ENCODE measurements around the gene MVB12B.
A peak's percentile ranks its signal among the peaks of the same experiment; 100 is the strongest.

Gene MVB12B

DNA sequence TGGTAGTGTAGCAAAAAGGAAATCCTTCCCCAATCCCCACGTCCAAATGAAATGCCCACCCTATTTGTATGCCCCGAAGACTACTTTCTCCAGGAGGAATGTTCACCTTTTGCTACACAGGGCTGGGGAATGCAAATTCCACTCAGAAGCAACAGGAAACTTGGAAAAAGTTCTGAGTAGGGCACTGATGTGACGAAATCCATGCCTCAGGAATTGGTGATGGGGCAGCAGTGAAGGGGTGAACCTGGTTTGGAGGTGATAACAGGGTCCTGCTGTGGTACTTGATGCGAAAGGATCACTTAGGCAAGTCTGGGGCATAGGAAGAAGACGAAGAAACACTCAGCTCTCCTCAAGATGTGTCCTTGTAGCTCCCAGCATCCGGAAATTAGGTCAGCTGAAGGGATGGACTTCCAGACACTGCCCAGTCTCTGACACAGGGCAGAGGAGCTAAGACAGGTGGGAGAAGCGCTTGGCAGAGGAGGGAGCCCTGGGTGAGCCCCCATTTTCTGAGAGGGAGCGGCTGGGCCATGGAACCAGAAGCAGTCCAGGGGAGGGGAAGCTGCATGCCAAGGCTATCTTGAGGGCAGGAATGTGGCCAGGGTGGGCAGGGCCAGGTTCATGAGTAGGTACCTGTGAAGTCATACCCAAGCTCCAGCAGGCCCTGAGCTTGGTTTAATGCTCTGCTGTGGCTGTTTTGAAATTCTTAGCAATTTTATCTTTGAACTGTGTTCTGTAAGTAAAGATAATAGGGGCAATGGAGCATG is 22.2 kb upstream of the MVB12B start:
- DNase-seq, result no peak

- DNase-seq, result no peak
Observed at GRCh38 chr9:126304971-126305320, 21.7 kb upstream of the MVB12B start.

DNA sequence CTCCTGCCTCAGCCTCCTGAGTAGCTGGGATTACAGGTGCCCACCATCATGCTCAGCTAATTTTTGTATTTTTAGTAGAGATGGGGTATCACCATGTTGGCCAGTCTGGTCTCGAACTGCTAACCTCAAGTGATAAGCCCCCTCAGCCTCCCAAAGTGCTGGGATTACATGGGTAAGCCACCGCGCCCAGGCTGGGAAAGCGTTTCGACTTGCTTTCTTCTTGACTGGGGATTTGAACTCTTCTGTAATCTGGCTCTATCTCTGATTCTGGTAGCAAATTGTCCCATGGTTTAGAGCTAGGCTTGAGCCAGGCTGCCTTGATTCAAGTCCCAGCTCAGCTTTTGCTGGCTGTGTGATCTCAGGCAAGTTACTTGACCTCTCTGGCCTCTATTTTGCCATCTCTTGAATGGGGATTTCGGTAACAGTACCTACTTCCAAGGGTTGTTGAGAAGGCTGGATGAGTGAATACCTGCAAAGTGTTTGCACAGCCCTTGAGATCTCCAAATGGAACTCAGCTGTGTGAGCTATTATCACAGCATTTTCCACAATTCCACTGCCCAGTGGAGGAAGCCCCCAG is 20.5 kb upstream of the MVB12B start:
- DNase-seq, result no peak

DNA sequence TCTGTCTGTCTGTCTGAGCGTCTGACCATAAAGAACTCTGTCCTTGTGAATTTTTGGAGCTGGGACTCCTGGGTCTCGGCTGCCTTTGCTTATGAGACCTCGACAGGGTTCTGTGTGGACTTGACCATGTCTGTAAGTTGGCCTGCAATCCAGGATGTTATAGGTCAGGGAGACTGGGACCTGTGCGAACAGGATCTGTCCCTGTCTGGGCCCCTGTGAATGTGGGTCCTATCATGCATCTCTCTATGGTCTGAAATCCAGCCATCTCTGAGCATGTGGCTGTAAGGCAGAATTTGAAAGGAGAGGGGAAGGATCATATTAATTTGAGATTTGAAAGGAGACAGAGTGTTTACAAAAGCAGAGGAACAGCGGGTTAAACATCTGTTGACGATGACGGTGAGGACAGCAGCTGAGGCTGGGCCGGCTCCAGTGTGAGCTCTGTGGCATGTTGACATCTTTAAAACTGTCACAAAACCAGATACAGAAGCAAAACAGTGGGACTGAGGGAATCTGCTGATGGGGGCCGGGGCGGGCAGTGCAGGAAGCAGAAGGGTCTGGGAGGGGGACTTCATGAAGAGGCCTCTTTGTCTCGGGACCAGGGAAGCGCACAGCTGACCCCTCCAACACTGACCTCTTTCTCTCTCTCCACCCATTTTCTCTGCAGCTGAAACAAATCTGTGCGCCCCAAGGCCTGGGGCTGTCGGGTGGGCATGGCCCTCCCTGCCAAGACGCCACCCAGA is 19.1 kb upstream of the MVB12B start:
- no peak for DNase-seq

- DNase-seq, result no peak
Observed at GRCh38 chr9:126309427-126310189, 17.0 kb upstream of the MVB12B start.

- no peak for DNase-seq
Observed at GRCh38 chr9:126312584-126313551, 13.8 kb upstream of the MVB12B start.

DNA sequence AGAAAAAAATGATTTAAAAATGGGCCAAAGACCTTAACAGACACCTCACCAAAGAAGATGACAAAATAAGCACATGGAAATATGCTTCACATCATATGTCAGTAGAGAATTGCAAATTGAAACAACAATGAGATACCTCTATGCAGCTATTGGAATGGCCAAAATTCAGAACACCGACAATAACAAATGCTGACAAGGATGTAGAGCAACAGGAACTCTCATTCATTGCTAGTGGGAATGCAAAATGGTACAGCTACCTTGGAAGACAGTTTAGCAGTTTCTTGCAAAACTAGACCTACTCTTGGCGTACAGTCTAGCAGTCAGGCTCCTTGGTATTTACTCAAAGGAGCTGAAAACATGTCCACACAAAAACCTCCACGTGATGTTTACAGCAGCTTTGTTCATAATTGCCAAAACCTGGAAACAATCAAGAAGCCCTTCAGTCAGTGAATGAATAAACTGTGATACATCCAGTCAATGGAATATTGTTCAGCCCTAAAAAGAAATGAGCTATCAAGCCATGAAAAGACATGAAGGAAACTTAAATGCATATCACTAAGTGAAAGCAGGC is 10.5 kb upstream of the MVB12B start:
- no peak for DNase-seq

DNA sequence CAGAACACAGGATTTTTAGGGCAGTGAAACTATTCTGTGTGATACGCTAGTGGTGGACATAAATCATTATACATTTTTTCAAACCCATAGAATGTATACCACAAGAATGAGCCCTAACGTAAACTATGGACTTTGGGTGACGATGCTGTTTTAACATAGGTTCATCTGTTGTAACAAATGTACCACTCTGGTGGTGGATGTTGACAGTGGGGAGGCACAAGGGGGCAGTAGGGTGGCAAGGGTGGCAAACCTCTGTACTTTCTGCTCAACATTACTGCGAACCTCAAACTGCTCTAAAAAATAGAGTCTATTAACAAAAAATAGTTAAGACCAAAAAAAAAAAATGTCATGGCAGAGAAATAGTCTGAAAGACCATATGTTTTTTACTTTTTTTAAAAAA is 9.1 kb upstream of the MVB12B start:
- DNase-seq, result no peak

DNA sequence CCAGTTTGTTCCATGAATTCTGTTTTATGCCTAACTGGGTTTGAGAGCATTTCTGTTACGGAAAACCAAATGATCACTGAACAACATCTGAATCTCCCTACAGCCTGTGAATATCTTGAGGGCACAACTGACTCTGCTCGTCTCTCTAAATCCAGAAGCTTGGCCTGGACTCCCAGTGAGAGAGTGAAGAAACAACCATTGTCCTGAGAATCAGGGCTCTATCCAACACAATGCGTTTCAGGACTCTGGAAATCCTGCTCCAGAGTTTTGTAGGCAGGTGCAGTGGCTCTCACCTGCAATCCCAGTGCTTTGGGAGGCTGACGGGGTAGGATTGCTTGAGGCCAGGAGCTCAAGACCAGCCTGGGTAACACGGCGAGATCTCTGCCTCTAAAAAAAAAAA is 7.8 kb upstream of the MVB12B start:
- no peak for DNase-seq

DNA sequence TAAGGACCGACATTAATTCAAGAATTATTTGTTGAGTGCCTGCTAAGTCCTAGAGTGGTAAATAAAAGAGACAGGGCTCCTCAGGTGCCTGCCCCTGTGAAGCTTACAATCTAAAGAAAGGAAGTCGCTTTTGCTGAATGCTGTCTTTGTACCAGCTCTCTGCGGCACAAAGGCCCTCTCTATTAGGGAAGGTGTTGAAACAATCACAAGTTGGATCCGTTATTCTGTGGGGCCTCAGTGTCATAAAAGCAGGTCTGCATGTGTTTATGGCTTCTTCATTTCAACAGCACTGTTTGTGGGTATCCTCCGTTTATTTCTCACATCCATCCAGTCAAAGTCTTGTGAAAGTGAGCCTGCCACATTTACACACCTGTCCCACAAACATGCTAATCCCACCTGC is 7.0 kb upstream of the MVB12B start:
- no peak for DNase-seq

DNA sequence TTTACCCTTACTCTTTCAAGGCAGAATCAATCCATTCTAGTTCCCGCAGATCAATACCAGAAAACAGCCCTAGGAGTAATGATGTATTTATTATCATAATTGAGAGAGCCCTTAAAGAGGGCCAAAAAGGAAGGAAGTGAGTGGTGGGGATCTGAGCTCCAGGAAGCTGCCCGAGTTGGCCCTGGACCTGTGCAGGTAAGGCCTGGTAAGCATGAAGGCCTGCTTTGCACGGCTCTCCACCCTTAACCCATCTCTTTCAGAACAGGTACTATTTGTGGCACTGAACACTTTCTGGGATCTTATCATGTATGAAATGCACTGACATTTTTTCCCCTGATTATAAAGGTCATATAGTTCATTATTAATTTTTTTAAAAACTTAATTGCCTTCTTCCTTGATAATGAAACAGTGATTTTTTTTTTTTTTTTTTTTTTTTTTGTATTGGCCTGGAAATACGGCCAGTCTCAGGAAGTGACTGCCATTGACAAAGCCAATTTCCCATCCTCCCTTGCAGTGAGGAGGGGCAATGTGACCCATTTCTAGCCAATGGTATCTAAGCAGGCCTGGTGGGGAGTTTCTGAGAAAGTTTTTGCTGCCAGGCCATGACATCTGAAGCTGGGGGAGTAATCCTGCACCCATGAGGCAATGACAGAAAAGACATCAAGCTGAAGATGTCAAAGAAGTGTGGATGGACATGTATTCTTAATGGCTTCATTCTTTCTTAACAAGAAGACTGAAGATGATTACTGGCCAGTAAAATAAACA is 6.3 kb upstream of the MVB12B start:
- DNase-seq, result no peak

GRCh38 chr9:126321742-126322141 is 4.9 kb upstream of the MVB12B start:
- no peak for DNase-seq

DNA sequence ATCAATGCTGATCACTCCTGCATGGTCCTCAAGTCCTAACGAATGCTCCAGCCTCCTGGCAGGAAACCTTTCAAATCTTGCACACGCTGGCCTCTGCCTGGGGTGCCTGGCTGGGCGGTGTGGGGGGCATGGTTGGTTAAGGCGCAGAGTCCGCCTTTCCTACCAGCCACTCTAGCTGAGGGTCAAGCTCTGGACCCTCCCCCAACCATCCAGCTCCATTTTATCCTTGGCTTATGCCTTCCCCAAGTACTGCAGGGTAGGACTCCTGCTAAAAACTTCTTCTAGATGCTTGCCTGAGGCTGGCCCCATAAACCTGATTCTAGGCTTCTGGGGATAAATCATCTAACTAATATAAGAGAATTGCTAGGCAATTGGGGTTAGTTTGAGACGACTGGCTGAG is 808 bp upstream of the MVB12B start:
- no peak for DNase-seq

GRCh38 chr9:126327006-126327713 is 531 bp downstream of the MVB12B start:
- peak; percentile 4 for DNase-seq

GRCh38 chr9:126327714-126328185 is 1.1 kb downstream of the MVB12B start:
- no peak for DNase-seq

GRCh38 chr9:126328407-126328806 is 1.8 kb downstream of the MVB12B start:
- DNase-seq, result no peak

- DNase-seq, result no peak
Observed at GRCh38 chr9:126329476-126330275, 3.0 kb downstream of the MVB12B start.

DNA sequence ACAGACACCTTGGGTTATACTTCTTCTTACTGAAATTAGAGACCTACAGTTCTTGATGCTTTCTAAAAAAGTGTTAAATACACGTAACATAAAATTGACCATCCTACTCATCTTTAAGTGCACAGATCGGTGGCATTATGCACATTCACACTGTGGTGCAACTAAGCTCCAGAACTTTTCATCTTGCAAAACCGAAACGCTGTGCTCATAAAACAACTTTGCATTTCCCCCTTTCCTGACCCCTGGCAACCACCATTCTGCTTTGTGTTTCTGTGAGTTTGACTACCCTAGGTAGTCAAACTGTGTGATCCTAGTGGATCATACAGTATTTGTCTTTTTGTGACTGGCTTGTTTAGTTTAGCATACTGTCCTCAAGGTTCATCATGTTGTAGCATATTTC is 3.9 kb downstream of the MVB12B start:
- DNase-seq, result no peak

DNA sequence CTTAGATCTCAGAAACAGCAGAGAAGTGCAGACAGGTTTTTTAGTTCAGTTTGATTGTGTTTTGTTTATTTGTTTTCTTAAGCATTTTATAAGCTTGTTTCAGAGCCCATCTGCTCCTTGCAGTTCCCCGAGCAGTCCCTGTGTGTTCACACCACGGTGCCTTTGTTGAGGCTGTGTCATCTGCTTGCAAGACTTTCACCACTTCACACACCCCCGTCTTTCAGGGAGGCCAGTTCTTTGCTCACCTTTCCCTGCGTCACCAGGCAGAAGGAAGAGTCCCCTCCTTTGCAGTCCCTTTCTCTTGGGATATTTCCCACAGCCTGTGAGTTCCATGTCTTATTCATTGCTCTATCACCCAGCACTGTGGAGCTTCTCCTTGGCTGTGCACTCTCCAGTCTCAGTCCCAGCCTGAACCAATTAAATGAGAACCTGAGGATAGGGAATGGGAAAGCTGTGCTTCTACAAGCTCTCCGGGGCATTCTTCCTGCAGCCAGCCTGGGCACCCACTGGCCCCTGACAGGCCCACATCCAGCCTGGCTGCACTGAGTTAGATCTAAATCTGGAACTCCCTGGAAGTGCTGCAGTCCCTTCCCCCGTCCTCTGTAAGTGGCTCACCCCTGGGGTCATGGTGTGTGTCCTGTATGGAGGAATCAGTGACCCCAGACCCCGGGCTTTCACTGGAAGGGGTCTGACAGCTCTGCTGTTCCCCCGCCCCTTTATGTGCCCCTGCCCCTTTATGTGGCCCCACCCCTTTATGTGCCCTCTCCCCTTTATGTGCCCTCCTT is 5.5 kb downstream of the MVB12B start:
- DNase-seq, result no peak
